Stomach smooth muscle (tissue), 2 donors: Measurements from ENCODE around the gene ELF1.
"Not testable (repeated sequence)": the region's sequence is repeated elsewhere in the genome, so short reads cannot be mapped to it uniquely, and the experiment has no call there.

Experiments used
- H3K27ac ChIP-seq: one replicate; pipeline ENCODE4 v1.7.0; 2013; ENCODE audit warnings: mild to moderate bottlenecking, low read length, inconsistent platforms
- H3K27me3 ChIP-seq, 2 donors: one replicate each; pipeline ENCODE4 v1.7.0; 2013; ENCODE audit warnings: low read length in 2 of 2; ENCODE audit not compliant: insufficient read depth in 2 of 2, control insufficient read depth in 1 of 2
- H3K36me3 ChIP-seq, 2 donors: one replicate each; pipeline ENCODE4 v1.7.0; 2013; ENCODE audit warnings: low read length in 2 of 2; ENCODE audit not compliant: control insufficient read depth in 2 of 2, insufficient read depth in 2 of 2
- H3K4me1 ChIP-seq: one replicate; pipeline ENCODE4 v1.7.0; 2013; ENCODE audit warnings: low read length; ENCODE audit not compliant: control insufficient read depth, insufficient read depth
- H3K4me3 ChIP-seq, 2 donors: one replicate each; pipeline ENCODE4 v1.7.0; 2013; ENCODE audit warnings: low read length in 2 of 2
- H3K9ac ChIP-seq, 2 donors: one replicate each; pipeline ENCODE4 v1.7.0; 2013; ENCODE audit warnings: low read length in 2 of 2, mild to moderate bottlenecking in 1 of 2
- H3K9me3 ChIP-seq, 2 donors: one replicate each; pipeline ENCODE4 v1.7.0; 2013; ENCODE audit warnings: low read length in 2 of 2; ENCODE audit not compliant: control insufficient read depth in 2 of 2
- donor health status: healthy.
- donor health status: Pancreatic carcinoma.

Gene ELF1

GRCh38 chr13:40940841-40941240, 78.3 kb downstream of the ELF1 start:
- no peak overlapping the region for H3K27ac ChIP-seq

GRCh38 chr13:40933508-40934204, 85.5 kb downstream of the ELF1 start:
- H3K4me3 ChIP-seq: no peak overlapping the region
- no peaks in the 10 kb centered on the region for H3K27me3 ChIP-seq
- H3K4me1 ChIP-seq: no peaks in the 10 kb centered on the region
- peaks cover 3 to 11% of the 10 kb centered on the region in 2 donors for H3K36me3 ChIP-seq
- H3K27ac ChIP-seq: no peak overlapping the region
- no peaks in the 10 kb centered on the region for H3K9me3 ChIP-seq
- H3K9ac ChIP-seq: no peak overlapping the region

More at GRCh38 chr13:40940841-40941240, 78.3 kb downstream of the ELF1 start:
- Histone ChIP-seq H3K9me3 (no peaks in the 10 kb centered on the region), H3K4me3 (no peak overlapping the region), H3K4me1 (no peaks in the 10 kb centered on the region), H3K9ac (no peak overlapping the region), H3K27me3 (no peaks in the 10 kb centered on the region), H3K36me3 (peaks cover 9 to 23% of the 10 kb centered on the region in 2 donors)

GRCh38 chr13:40932252-40932651, 86.9 kb downstream of the ELF1 start:
- Histone ChIP-seq H3K4me1 (no peaks in the 10 kb centered on the region), H3K27me3 (no peaks in the 10 kb centered on the region), H3K9ac (no peak overlapping the region), H3K36me3 (peaks cover 3 to 11% of the 10 kb centered on the region in 2 donors), H3K4me3 (no peak overlapping the region), H3K9me3 (no peaks in the 10 kb centered on the region), H3K27ac (no peak overlapping the region)

- peaks cover 3 to 11% of the 10 kb centered on the region in 2 donors for H3K36me3 ChIP-seq
These were observed 87.4 kb downstream of the ELF1 start for GRCh38 chr13:40931719-40932118.

GRCh38 chr13:40929883-40930282, 89.2 kb downstream of the ELF1 start:
- not testable (repeated sequence) for H3K9me3 ChIP-seq, H3K4me1 ChIP-seq, H3K4me3 ChIP-seq, H3K9ac ChIP-seq, H3K27ac ChIP-seq, H3K27me3 ChIP-seq
- peaks cover 3 to 11% of the 10 kb centered on the region in 2 donors for H3K36me3 ChIP-seq

More at GRCh38 chr13:40931719-40932118, 87.4 kb downstream of the ELF1 start:
- Histone ChIP-seq H3K27ac (no peak overlapping the region), H3K9me3 (no peaks in the 10 kb centered on the region), H3K4me1 (no peaks in the 10 kb centered on the region), H3K27me3 (no peaks in the 10 kb centered on the region), H3K4me3 (no peak overlapping the region), H3K9ac (no peak overlapping the region)

- no peak overlapping the region for H3K27ac ChIP-seq
- no peak overlapping the region for H3K9ac ChIP-seq
- no peaks in the 10 kb centered on the region for H3K9me3 ChIP-seq
- H3K4me1 ChIP-seq: no peaks in the 10 kb centered on the region
- no peak overlapping the region for H3K4me3 ChIP-seq
- H3K36me3 ChIP-seq: peaks cover 3 to 11% of the 10 kb centered on the region in 2 donors
- H3K27me3 ChIP-seq: no peaks in the 10 kb centered on the region
These were observed 90.1 kb downstream of the ELF1 start for GRCh38 chr13:40928980-40929379.

- Histone ChIP-seq H3K36me3 (peaks cover 3 to 6% of the 10 kb centered on the region in 2 donors), H3K27ac (no peak overlapping the region), H3K9ac (no peak overlapping the region), H3K9me3 (no peaks in the 10 kb centered on the region), H3K4me1 (no peaks in the 10 kb centered on the region), H3K27me3 (no peaks in the 10 kb centered on the region), H3K4me3 (no peak overlapping the region)
These were observed 91.2 kb downstream of the ELF1 start for GRCh38 chr13:40927929-40928328.

GRCh38 chr13:40923867-40924266, 95.2 kb downstream of the ELF1 start:
- Histone ChIP-seq H3K9ac (no peak overlapping the region), H3K9me3 (no peaks in the 10 kb centered on the region), H3K4me3 (no peak overlapping the region), H3K27ac (no peak overlapping the region), H3K4me1 (peaks cover 10% of the 10 kb centered on the region), H3K36me3 (no peaks in the 10 kb centered on the region), H3K27me3 (no peaks in the 10 kb centered on the region)

GRCh38 chr13:40922437-40923040, 96.6 kb downstream of the ELF1 start:
- H3K36me3 ChIP-seq: no peaks in the 10 kb centered on the region
- no peak overlapping the region for H3K4me3 ChIP-seq
- no peaks in the 10 kb centered on the region for H3K9me3 ChIP-seq
- H3K9ac ChIP-seq: no peak overlapping the region
- H3K4me1 ChIP-seq: peaks cover 10% of the 10 kb centered on the region
- no peaks in the 10 kb centered on the region for H3K27me3 ChIP-seq
- H3K27ac ChIP-seq: no peak overlapping the region

GRCh38 chr13:40920826-40921225, 98.3 kb downstream of the ELF1 start:
- Histone ChIP-seq H3K27ac (peak overlapping the region; percentile 76), H3K36me3 (no peaks in the 10 kb centered on the region), H3K4me3 (peak overlapping the region; percentile 69 to 84), H3K27me3 (no peaks in the 10 kb centered on the region), H3K9me3 (no peaks in the 10 kb centered on the region), H3K9ac (peak overlapping the region; percentile 61 to 75), H3K4me1 (peaks cover 10% of the 10 kb centered on the region)

- not testable (repeated sequence) for H3K9ac ChIP-seq, H3K9me3 ChIP-seq, H3K4me3 ChIP-seq, H3K36me3 ChIP-seq, H3K27me3 ChIP-seq, H3K27ac ChIP-seq, H3K4me1 ChIP-seq
These were observed 99.2 kb downstream of the ELF1 start for GRCh38 chr13:40919901-40920300.
